Activated T-helper 1 cell treated with anti-CD3 and anti-CD28 coated beads, Interleukin-2, amount 50 U/mL, for 16 hours (primary cell): Measurements from ENCODE around the gene GLT8D2.
"Not testable (repeated sequence)": the region's sequence is repeated elsewhere in the genome, so short reads cannot be mapped to it uniquely, and the experiment has no call there.

Experiments
- DNase-seq, 2 donors: peaks; one replicate each; pipeline ENCODE4 v3.0.0-alpha.2; 2020; ENCODE audit warnings: low read depth in 1 of 2, low spot score in 1 of 2

Gene GLT8D2

GRCh38 chr12:104050436-104050835, 449 bp upstream of the GLT8D2 start:
- DNase-seq, result no peak

GRCh38 chr12:104049278-104049902, 597 bp downstream of the GLT8D2 start:
- DNase-seq, result no peak

- DNase-seq, result no peak
Observed at GRCh38 chr12:104048811-104049210, 1.2 kb downstream of the GLT8D2 start.

DNA sequence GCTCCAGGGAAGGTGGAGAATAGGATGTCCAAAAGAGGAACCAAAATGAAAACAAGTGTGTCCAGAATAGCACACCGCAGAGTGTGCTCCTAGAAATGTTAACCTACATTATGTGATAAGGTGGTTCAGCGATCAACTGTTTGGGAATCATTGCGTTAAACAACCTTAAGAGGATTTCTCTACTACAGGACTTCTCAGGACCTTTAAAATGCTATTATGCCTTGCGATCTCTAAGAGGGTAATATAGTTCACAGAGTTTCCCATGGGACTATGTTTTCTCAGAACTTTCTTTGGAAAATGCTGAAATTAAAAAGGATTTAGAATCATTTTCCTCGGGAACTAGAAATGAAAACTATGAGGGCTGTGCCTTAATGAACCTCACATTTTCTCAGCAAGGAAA, 1.8 kb downstream of the GLT8D2 start:
- DNase-seq, result no peak

GRCh38 chr12:104046306-104046705, 3.7 kb downstream of the GLT8D2 start:
- no peak for DNase-seq

- DNase-seq, result no peak
Observed at GRCh38 chr12:104044158-104044557, 5.8 kb downstream of the GLT8D2 start.

GRCh38 chr12:104042580-104042979, 7.4 kb downstream of the GLT8D2 start:
- no peak for DNase-seq

- not testable (repeated sequence) for DNase-seq
Observed at GRCh38 chr12:104039769-104040168, 10.2 kb downstream of the GLT8D2 start.

DNA sequence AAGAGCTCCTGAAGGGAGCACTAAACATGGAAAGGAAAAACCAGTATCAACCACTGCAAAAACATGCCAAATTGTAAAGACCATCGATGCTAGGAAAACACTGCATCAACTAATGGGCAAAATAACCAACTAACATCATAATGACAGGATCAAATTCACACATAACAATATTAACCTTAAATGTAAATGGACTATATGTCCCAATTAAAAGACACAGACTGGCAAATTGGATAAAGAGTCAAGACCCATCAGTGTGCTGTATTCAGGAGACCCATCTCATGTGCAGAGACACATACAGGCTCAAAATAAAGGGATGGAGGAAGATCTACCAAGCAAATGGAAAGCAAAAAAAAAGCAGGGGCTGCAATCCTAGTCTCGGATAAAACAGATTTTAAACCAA, 13.8 kb downstream of the GLT8D2 start:
- not testable (repeated sequence) for DNase-seq

DNA sequence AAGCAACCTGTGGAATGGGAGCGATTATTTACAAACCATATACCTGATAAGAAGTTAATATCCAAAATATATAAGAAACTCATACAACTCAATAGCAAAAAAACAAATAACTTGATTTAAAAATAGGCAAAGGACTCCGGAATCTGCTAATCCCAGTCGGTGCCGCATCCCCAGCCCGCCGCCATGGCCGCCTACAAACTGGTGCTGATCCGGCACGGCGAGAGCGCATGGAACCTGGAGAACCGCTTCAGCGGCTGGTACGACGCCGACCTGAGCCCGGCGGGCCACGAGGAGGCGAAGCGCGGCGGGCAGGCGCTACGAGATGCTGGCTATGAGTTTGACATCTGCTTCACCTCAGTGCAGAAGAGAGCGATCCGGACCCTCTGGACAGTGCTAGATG, 19.4 kb downstream of the GLT8D2 start:
- not testable (repeated sequence) for DNase-seq

DNA sequence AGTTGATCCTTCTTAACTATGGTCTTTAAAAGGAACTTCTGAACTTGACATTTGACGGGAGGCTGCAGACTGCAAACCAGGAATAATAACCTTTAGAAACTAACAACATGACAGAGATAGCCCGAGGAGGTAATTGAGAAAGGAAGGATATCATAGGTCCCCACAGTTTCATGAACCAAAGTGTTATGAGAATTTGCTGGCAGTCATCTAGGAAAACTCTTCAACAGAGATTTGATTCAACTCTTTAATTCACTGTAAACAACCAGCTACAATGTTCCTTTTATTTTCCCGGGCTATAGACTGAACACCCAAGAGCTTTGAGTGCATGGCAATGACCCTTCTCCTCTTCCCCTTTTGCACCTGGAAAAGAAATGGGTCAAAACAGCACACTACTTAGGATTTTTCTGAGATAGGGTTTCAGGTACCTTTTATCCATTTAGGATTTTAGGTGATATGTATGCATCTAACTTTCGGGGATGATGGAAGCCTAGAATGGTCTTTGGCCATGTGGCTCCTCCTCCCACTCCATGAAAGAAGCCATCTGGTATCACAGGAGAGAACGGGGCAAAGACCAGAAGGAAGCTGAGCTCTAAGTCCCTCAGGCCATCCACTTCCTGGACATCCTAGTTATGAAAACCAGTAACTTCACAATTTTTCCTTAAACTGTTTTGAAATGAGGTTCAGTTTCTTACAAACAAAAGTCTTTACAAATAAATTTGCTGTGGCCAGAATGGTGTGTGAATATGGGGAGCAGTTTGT, 23.0 kb downstream of the GLT8D2 start:
- DNase-seq, result no peak

DNA sequence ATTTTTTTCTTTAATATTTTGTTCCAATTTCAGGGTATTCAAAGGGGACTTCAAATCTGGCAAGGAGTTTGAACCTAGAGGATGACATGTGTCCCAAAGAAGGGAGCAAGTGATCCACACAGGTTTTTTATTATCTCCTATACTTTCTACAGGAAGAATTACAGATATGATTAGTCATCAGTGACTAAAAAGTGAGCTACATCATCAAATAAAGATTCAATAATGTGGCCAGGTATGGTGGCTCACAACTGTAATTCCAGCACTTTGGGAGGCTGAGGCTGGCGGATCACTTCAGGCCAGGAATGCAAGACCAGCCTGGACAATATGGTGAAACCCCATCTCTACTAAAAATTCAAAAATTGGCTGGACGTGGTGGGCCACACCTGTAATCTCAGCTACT, 24.2 kb downstream of the GLT8D2 start:
- no peak for DNase-seq

DNA sequence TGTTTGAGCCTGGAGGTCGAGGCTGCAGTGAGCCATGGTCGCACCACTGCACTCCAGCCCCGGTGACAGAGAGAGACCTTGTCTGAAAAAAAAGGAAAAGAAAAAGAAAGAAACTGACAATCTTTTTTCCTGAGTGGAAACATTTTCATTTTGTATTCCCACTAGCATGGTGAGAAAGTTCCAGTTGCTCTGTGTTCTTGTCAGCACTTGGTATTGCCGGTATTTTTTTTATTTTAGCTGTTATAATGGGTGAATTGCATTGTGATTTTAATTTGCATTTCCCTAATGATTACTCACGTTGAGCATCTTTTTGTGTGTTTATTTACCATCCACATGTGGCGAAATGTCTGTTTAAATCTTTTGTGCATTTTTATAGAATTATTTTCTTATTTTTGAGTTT, 25.6 kb downstream of the GLT8D2 start:
- no peak for DNase-seq

DNA sequence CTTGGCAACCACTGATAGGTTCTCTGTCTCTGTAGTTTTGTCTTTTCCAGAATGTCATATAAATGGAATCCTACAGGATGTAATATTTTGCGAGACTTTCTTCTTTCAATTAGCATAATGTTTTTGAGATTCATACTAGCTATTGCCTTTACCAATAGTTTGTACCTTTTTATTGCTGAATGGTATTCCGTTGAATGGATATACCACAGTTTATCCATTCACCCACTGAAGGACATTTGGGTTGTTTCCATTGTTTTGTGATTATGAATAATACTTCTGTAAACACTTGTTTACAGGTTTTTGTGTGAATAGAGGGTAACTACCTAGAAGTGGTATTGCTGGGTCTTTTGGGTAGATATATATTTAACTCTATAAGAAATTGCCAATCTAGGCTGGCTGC, 26.3 kb downstream of the GLT8D2 start:
- DNase-seq, result no peak

DNA sequence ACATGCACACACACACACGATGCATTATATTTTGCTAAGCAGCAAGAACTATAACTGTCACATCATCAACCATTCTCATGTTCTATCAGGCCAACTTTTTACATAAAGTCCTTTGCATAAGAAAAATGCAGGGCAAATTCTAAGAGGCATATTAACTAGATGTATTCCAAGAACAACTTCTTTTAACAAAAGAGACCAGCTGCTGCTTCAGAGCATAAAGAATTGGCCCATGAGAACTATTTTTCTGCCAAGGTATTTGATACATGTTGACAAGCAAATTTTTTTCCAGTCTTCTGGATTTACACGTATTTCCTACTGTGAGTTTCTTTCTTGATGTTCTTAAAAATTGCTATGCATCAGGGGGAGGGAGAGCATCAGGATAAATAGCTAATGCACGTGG, 27.2 kb downstream of the GLT8D2 start:
- DNase-seq, result no peak

DNA sequence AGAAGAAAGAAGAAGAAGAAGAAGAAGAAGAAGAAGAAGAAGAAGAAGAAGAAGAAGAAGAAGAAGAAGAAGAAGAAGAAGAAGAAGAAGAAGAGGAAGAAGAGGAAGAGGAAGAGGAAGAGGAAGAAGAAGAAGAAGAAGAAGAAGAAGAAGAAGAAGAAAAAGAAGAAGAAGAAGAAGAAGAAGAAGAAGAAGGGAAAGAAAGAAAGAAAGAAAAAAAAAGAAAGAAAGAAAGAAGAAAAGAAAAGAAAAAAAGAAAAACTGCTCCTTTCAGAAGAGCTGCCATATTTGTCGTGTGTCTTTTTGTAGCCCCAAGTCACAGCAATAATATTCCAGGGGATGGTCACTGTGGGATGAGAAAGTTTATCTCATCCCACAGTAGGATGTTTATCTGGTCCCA, 28.1 kb downstream of the GLT8D2 start:
- DNase-seq, result not testable (repeated sequence)

- no peak for DNase-seq
Observed at GRCh38 chr12:104012331-104012730, 37.7 kb downstream of the GLT8D2 start.

- no peak for DNase-seq
Observed at GRCh38 chr12:104011253-104011652, 38.7 kb downstream of the GLT8D2 start.

DNA sequence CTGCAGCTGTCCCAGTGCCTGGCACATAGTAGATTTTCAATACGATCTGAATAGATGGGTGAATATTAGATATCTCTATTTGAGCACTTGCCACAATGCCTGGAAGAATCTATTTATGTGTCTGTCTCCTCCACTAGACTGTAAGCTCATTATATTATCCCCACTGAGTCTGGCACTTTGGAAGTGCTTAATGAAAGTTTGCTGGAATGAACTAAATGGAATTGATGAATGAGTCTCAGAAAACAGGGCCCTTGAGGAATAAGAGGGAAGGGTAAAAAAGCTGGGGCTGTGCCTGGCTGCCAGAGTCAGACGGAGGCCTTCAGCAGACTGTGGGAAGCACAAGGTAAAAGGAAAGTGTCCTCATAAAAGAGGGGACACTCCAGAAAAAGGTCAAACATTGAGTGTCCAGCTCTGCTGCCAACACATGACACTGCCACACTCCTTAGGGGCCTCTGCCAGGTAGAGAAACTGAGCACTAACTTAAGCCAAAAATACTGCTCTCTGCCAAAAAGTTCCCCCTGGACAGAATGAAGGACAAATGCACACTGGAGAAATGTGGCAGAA, 39.3 kb downstream of the GLT8D2 start:
- DNase-seq, result no peak

- no peak for DNase-seq
Observed at GRCh38 chr12:104010121-104010520, 39.9 kb downstream of the GLT8D2 start.

DNA sequence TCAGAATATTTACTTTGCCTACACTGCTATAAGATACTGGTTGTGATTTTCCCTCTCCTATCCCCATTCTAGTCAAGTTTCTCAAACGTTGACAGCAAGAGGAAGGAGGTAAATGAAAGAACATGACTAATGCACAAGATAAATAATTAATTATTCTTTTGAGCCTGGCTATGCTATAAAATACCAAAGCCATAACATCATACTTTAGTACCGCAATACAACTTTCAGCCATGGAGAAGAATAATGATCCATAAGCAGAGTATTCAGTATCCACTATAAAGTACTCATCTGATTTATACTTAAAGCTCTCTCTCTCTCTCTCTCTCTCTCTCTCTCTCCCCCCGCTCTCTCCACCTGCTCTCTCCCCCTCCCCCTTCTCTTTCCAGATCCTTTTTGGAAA, 43.1 kb downstream of the GLT8D2 start:
- no peak for DNase-seq

DNA sequence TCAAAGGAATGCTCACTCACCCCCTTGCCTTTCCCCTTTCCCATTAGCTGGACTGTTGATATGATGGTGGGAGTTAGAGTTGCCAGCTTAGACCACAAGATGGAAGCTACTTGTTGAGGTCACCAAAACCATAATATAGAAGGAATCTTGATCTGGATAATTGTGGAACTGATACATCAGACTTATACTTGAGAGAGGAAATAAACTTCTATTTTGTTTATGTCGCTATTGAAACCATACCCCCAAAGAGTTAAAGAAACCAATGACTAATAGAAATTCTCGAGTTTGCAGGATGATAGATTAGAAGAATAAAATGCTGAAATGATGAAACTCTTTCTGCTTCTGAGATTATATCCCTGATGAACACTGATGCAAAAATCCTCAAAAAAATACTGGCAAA, 46.4 kb downstream of the GLT8D2 start:
- no peak for DNase-seq

- no peak for DNase-seq
Observed at GRCh38 chr12:104002686-104003085, 47.3 kb downstream of the GLT8D2 start.
